G401 (cell line): Measurements from ENCODE around the gene TCOF1. TPM values are rescaled to one million over a fixed set of nuclear protein-coding genes. Genes with fewer than 3 reads are reported as not detected.

Source experiments
- DNase-seq: peaks from one replicate; pipeline ENCODE4 v3.0.0-alpha.2; 2015; ENCODE audit warnings: low spot score
- in situ Hi-C: cut with HindIII; loops from 2 replicates; pipeline ENCODE4 v1.10.0; 2016; ENCODE audit warnings: low sequenced_read_pairs, mixed read lengths
- total RNA-seq: library from RNA; depleted of rRNA; stranded (reverse); fragments of >200 nt; shearing (Covaris generic); gene quantifications from 2 replicates; pipeline ENCODE4 v1.2.3, GENCODE V29; 2014

TCOF1 gene
- total RNA-seq, 1 experiment from 2014 or later, result 94.9 TPM

- DNase-seq, result no peak
- in situ Hi-C loops, result no loop called here
Measured at GRCh38 chr5:150398722-150399523, 41.4 kb downstream of the TCOF1 start.

GRCh38 chr5:150399524-150400211 lies 42.2 kb downstream of the TCOF1 start:
- DNase-seq, result no peak
- in situ Hi-C loops, result loop anchor here (5.0 kb wide), 1 partner anchor 37 kb away; no protein-coding TSS in a partner anchor

- no peak for DNase-seq
- in situ Hi-C loops, result loop anchor here (5.0 kb wide), 1 partner anchor 38 kb away; no protein-coding TSS in a partner anchor
Measured at GRCh38 chr5:150400316-150401075, 43.0 kb downstream of the TCOF1 start.

- DNase-seq, result peak; percentile 32
- in situ Hi-C loops, result loop anchor here (5.0 kb wide), 1 partner anchor 39 kb away; no protein-coding TSS in a partner anchor
Measured at GRCh38 chr5:150401076-150401375, 43.5 kb downstream of the TCOF1 start.

GRCh38 chr5:150401376-150402228 lies 44.1 kb downstream of the TCOF1 start:
- in situ Hi-C loops, result loop anchor here (5.0 kb wide), 1 partner anchor 39 kb away; no protein-coding TSS in a partner anchor
- no peak for DNase-seq

- DNase-seq, result no peak
- in situ Hi-C loops, result loop anchor here (5.0 kb wide), 1 partner anchor 40 kb away; no protein-coding TSS in a partner anchor
Measured at GRCh38 chr5:150402229-150402773, 44.8 kb downstream of the TCOF1 start.

GRCh38 chr5:150402901-150403342 lies 45.4 kb downstream of the TCOF1 start:
- DNase-seq, result no peak
- in situ Hi-C loops, result loop anchor here (5.0 kb wide), 1 partner anchor 41 kb away; no protein-coding TSS in a partner anchor

GRCh38 chr5:150404121-150404520 lies 46.6 kb downstream of the TCOF1 start:
- in situ Hi-C loops, result loop anchor here (5.0 kb wide), 1 partner anchor 42 kb away; no protein-coding TSS in a partner anchor
- DNase-seq, result no peak

GRCh38 chr5:150404535-150404934 lies 47.0 kb downstream of the TCOF1 start:
- in situ Hi-C loops, result loop anchor here (5.0 kb wide), 1 partner anchor 42 kb away; no protein-coding TSS in a partner anchor
- DNase-seq, result no peak

- DNase-seq, result no peak
- in situ Hi-C loops, result loop anchor here (5.0 kb wide), 1 partner anchor 43 kb away; no protein-coding TSS in a partner anchor
Measured at GRCh38 chr5:150404941-150405816, 47.7 kb downstream of the TCOF1 start.

GRCh38 chr5:150406103-150406722 lies 48.7 kb downstream of the TCOF1 start:
- no peak for DNase-seq
- in situ Hi-C loops, result no loop called here

GRCh38 chr5:150406723-150407095 lies 49.2 kb downstream of the TCOF1 start:
- no peak for DNase-seq

GRCh38 chr5:150407096-150407720 lies 49.7 kb downstream of the TCOF1 start:
- DNase-seq, result no peak
- in situ Hi-C loops, result no loop called here

More at GRCh38 chr5:150406723-150407095, 49.2 kb downstream of the TCOF1 start:
- in situ Hi-C loops, result no loop called here

- DNase-seq, result no peak
- in situ Hi-C loops, result no loop called here
Measured at GRCh38 chr5:150408231-150408943, 50.9 kb downstream of the TCOF1 start.

GRCh38 chr5:150409638-150410523 lies 52.4 kb downstream of the TCOF1 start:
- DNase-seq, result peak; percentile 96
- in situ Hi-C loops, result no loop called here
